DOHH2 (cell line): ENCODE data around the gene PRKAR1B.

Source experiments
- H3F3A ChIP-seq: fragments of 200-600 bp; sonication (generic), shearing (Covaris generic); 2 replicates; pipeline ENCODE4 v1.6.0; 2016; ENCODE audit warnings: antibody characterized with exemption, mild to moderate bottlenecking; ENCODE audit not compliant: control insufficient read depth, insufficient read depth
- H3K27ac ChIP-seq: fragments of 200-600 bp; sonication (generic); 2 replicates; pipeline ENCODE4 v1.5.1; 2014; ENCODE audit warnings: low read depth, mild to moderate bottlenecking, low read length, moderate library complexity
- H3K27me3 ChIP-seq: fragments of 200-600 bp; sonication (generic); 2 replicates; pipeline ENCODE4 v1.6.1; 2014; ENCODE audit warnings: mild to moderate bottlenecking, low read length, mixed read lengths; ENCODE audit not compliant: control insufficient read depth
- H3K36me3 ChIP-seq: fragments of 200-600 bp; sonication (generic); 2 replicates; pipeline ENCODE4 v1.6.1; 2014; ENCODE audit warnings: mild to moderate bottlenecking, low read length, moderate library complexity, mixed read lengths; ENCODE audit not compliant: control insufficient read depth
- H3K4me1 ChIP-seq: fragments of 200-600 bp; sonication (generic); 2 replicates; pipeline ENCODE4 v1.6.1; 2014; ENCODE audit warnings: mild to moderate bottlenecking, low read length, mixed read lengths; ENCODE audit not compliant: control insufficient read depth
- H3K4me2 ChIP-seq: fragments of 200-600 bp; sonication (generic); 2 replicates; pipeline ENCODE4 v1.6.0; 2014; ENCODE audit warnings: mild to moderate bottlenecking, low read length, moderate library complexity
- H3K4me3 ChIP-seq: fragments of 200-600 bp; sonication (generic); 2 replicates; pipeline ENCODE4 v1.5.1; 2014; ENCODE audit warnings: mild to moderate bottlenecking, low read length, mixed read lengths
- H3K79me2 ChIP-seq: fragments of 200-600 bp; sonication (generic); 2 replicates; pipeline ENCODE4 v1.6.1; 2014; ENCODE audit warnings: mild to moderate bottlenecking, low read length, mixed read lengths; ENCODE audit not compliant: control insufficient read depth
- H3K9me2 ChIP-seq: fragments of 200-600 bp; sonication (generic); replicated peaks from 2 replicates; pipeline ENCODE4 v1.6.1; 2014; ENCODE audit warnings: mild to moderate bottlenecking, low read length, mixed read lengths; ENCODE audit not compliant: control insufficient read depth
- H3K9me3 ChIP-seq: fragments of 200-600 bp; sonication (generic); 2 replicates; pipeline ENCODE4 v1.6.1; 2014; ENCODE audit warnings: antibody characterized with exemption, low read length, mixed read lengths; ENCODE audit not compliant: control insufficient read depth, insufficient read depth
- H4K20me1 ChIP-seq: fragments of 200-600 bp; sonication (generic); 2 replicates; pipeline ENCODE4 v1.6.0; 2014; ENCODE audit warnings: low read depth, mild to moderate bottlenecking, antibody characterized with exemption, low read length, moderate library complexity; ENCODE audit not compliant: control insufficient read depth, insufficient read depth
- EZH2phosphoT487 ChIP-seq: fragments of 200-600 bp; sonication (generic); IDR thresholded peaks from 2 replicates; pipeline ENCODE4 v1.6.1; 2017; ENCODE audit warnings: borderline replicate concordance, mild to moderate bottlenecking, antibody characterized with exemption, low read length, moderate library complexity, mixed read lengths
- TF ChIP-seq, protein P1 (sequence below): fragments of 200-600 bp; sonication (generic); IDR thresholded peaks from one replicate; pipeline ENCODE4 v1.5.1; 2014; ENCODE audit warnings: antibody characterized with exemption, mild to moderate bottlenecking, low read depth, low read length; ENCODE audit not compliant: poor library complexity, severe bottlenecking

The PRKAR1B gene

DNA sequence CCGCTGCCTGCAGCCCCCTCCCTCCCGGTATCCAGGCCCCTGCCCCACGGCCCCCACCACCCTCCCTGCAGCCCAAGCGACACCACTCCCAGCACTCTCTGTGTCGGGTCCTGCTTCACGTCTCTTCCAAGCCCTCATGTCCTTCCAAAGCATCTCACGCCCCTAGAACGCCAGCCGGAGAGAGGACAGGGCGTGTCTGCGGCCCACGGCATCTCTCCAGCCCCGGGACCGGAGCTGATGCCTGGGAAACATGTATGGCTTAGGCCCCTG is 156.3 kb downstream of the PRKAR1B start:
- Histone ChIP-seq H3K9me2 (no peaks in the 10 kb centered on the region), H3K4me1 (no peaks in the 10 kb centered on the region), H3K36me3 (peaks cover 10% of the 10 kb centered on the region; the same call in 1 of the 2 replicates), H3K27ac (no peak overlapping the region), H3F3A (no peaks in the 10 kb centered on the region), H3K27me3 (no peaks in the 10 kb centered on the region), H3K9me3 (peaks cover 25% of the 10 kb centered on the region; the same call in 1 of the 2 replicates), H4K20me1 (no peaks in the 10 kb centered on the region), H3K4me2 (no peak overlapping the region), H3K79me2 (no peaks in the 10 kb centered on the region), H3K4me3 (no peak overlapping the region)
- TF ChIP-seq EZH2phosphoT487, result no peak
- TF ChIP-seq, protein P1, sequence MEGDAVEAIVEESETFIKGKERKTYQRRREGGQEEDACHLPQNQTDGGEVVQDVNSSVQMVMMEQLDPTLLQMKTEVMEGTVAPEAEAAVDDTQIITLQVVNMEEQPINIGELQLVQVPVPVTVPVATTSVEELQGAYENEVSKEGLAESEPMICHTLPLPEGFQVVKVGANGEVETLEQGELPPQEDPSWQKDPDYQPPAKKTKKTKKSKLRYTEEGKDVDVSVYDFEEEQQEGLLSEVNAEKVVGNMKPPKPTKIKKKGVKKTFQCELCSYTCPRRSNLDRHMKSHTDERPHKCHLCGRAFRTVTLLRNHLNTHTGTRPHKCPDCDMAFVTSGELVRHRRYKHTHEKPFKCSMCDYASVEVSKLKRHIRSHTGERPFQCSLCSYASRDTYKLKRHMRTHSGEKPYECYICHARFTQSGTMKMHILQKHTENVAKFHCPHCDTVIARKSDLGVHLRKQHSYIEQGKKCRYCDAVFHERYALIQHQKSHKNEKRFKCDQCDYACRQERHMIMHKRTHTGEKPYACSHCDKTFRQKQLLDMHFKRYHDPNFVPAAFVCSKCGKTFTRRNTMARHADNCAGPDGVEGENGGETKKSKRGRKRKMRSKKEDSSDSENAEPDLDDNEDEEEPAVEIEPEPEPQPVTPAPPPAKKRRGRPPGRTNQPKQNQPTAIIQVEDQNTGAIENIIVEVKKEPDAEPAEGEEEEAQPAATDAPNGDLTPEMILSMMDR, result no peak

DNA sequence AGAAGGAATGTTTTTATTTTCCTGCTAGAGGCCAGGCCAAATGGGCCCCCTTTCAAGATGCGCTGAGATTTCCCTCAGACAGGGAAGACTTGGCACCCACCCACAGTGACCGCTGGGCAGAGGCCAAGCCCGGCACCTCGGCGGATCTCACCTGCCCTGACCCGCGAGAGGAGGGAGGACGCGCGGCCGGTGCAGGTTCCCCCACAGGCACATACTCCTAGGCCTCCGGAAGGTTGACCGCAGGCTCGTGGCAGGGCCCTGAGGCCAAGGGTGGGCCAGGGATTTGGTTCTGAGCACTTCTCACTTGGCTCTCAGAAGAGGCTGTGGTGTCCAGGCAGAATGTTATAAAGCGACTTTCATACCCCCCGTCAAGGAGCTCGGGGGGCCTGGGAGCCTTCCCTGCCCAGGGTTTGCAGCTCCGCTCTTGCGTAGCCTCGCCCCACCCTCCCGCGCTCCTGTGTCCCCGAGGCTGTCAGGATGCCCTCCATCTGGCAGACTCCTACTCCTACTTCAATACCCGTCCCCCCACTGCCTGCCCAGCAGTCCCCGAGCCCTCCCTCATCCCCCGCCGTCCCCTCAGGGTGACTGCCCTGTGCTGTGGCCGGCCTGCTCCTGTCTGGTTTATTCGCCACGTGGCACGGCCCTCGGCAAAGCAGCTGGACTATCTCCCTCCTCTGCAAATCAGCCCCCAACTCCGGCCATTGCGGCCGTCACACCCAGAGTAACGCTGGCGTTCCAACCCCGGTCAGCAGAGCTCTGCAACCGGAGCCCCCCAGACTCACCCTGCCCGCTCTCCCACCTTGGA is 156.9 kb downstream of the PRKAR1B start:
- H3F3A ChIP-seq, result no peaks in the 10 kb centered on the region
- H3K9me2 ChIP-seq, result no peaks in the 10 kb centered on the region
- no peak for TF ChIP-seq EZH2phosphoT487
- TF ChIP-seq, protein P1, result no peak
- no peak overlapping the region for H3K4me2 ChIP-seq
- peaks cover 10% of the 10 kb centered on the region; the same call in 1 of the 2 replicates for H3K36me3 ChIP-seq
- no peak overlapping the region for H3K27ac ChIP-seq
- H3K79me2 ChIP-seq, result no peaks in the 10 kb centered on the region
- no peaks in the 10 kb centered on the region for H3K4me1 ChIP-seq
- no peaks in the 10 kb centered on the region for H4K20me1 ChIP-seq
- H3K27me3 ChIP-seq, result no peaks in the 10 kb centered on the region
- peaks cover 25% of the 10 kb centered on the region; the same call in 1 of the 2 replicates for H3K9me3 ChIP-seq
- H3K4me3 ChIP-seq, result no peak overlapping the region

DNA sequence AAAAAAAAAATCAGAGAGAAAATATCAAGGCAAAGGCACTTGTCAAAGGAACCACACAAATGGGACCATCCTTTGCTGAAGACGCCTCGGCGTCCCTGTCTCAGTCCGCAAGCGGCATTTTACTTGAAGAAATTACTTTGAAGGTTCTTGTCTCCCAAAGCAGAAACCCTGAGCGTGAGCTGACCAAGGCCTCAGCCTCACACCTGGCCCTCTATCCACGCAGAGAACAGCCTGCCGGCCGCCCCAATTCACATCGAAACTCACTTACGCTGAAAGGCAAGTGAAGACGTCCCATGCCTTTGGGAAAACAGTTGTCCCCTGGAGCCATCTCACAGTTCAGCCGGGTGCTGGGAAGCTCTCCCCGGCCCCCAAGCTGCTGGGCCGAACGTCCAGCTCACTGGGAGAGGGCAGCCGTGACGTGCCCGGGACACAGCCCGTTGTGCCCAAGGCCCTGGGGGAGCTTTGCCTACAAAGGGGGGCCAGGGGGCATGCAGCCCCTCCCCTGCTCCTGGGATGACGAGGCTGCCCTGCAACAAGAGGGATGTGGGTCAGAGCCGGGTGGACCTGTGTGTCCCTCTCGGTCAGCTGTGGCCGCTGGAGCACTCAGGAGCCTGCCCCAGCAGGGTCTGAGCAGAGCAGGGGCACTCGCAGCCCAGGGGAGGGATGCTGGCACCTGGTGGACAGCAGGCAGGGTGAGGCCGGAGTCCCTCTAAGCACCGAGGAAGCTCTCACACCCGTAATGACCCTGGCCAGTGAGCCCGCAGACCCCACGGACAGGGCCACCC is 157.8 kb downstream of the PRKAR1B start:
- Histone ChIP-seq H3K27me3 (no peaks in the 10 kb centered on the region), H3K4me1 (no peaks in the 10 kb centered on the region), H3K9me2 (no peaks in the 10 kb centered on the region), H3K79me2 (no peaks in the 10 kb centered on the region), H3K36me3 (peaks cover 10% of the 10 kb centered on the region; the same call in 1 of the 2 replicates), H3K9me3 (peaks cover 25% of the 10 kb centered on the region; the same call in 1 of the 2 replicates), H3K4me2 (no peak overlapping the region), H3K4me3 (no peak overlapping the region), H4K20me1 (no peaks in the 10 kb centered on the region), H3F3A (no peaks in the 10 kb centered on the region), H3K27ac (no peak overlapping the region)
- TF ChIP-seq, protein P1, result no peak
- TF ChIP-seq EZH2phosphoT487, result no peak
